CD4-positive, alpha-beta T cell treated with Interleukin-17A for 1 hour (primary cell): Measurements from ENCODE around the gene FBXO47.

Experiments
- DNase-seq: peaks from one replicate; pipeline ENCODE4 v3.0.0-alpha.2; 2020

The FBXO47 gene

GRCh38 chr17:38900978-38901656 is 66.1 kb downstream of the FBXO47 start:
- DNase-seq: peak; percentile 69

GRCh38 chr17:38899421-38899820 is 67.8 kb downstream of the FBXO47 start:
- DNase-seq: no peak

DNA sequence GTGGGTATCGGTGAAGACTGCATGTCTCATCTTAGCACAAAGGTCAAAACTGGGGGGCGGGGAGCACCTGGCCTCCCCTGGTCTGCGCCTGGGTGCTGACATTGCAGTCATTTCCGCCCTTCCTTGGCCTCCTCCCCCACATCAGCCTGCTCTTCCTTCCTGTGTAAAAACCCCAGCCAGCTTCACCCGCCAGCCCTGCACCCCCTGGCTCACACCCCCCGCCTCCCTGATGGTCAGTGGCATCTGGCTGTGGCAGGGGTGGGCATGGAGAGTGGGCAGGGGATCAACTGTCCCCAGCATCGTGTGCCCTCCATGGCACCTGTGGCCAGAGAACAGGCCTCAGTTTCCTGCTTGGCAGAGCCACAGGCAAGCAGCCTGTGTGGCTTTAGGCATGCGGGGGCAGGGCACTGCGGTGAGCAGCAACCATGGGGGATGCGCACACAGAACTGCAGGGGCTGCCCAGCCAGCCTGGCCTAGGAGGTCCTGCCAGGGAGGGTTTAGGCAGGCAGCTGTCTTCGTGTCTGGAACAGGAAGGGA is 68.3 kb downstream of the FBXO47 start:
- DNase-seq: peak; percentile 88

- peak; percentile 34 for DNase-seq
Observed at GRCh38 chr17:38898291-38898679, 68.9 kb downstream of the FBXO47 start.

DNA sequence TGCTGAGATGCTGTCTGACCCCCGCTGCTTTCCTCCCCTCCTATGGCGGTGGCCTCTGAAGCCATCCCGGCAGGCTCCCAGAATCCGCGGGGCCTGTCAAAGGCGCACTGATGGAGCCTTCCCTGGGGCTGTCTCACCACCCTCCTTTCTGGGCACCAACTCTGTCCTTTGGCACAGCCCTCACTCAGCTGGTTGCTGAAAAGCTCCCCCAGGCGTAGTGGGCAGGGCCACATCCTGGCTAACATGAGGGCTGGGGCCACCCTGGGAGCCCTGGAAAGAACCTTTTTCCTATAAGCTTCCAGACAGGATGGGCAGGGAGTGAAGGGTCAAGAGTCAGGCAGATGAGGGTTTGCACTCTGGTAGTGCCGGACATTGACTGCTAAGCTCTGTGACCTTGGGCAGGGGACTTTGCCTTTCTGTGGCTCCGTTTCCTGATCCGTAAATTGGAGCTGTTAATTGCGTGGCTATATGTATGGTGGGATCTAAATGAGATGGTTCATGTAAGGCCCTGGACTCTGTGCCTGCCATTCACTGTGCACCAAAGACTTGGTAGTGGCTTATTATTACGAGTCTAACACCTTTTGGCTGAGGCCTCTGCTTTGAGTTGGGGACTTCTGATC is 69.4 kb downstream of the FBXO47 start:
- DNase-seq: no peak

DNA sequence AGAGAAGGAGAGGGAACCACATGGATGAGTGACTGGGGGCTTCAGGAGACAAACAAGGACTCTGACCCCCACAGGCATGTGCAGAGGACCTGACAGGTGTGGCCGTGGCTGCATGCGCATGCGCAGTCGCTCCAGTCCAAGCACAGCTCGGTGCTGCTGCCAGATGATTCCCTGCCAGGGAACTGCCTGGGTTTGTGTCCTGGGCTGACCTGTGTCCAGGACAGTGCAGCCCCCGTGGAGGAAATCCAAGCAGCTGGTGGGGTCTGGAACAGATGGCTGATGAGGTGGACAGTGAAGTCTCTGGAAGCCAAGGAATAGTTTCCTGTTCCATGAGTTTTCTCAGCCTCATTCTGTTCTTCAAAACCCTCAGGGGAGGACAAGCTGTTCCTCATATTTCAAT is 70.0 kb downstream of the FBXO47 start:
- no peak for DNase-seq

DNA sequence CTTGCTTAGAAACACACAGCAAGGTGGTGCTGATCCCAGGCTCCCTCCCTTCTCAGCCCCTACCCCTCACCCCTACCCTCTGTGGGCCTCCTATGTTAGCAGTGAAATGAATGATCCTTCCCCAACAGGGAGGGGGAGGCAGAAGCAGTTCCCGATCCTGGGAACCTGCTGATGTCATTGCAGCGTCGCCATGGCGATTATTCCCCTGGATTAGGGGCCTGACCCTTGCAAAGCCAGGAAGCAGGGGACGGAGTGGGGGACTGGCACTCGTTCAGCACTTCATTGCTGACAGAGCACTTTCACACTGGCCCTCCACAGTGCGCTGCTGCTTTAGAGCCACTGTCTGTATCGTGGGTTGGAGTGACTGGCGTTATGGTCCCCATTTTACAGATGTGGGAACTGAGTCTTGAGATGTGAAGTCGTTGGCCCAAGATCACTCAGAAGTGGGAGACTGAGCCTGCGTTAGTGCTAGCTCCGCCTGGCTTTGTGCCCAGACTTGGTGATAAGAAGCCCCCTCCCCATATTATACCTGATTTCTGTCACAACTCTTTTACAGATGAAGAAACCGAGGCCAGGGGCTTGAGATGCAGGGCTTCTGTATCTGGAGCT is 70.8 kb downstream of the FBXO47 start:
- no peak for DNase-seq

- no peak for DNase-seq
Observed at GRCh38 chr17:38894276-38894675, 72.9 kb downstream of the FBXO47 start.

- DNase-seq: peak; percentile 47
Observed at GRCh38 chr17:38893607-38894006, 73.6 kb downstream of the FBXO47 start.

- DNase-seq: no peak
Observed at GRCh38 chr17:38893113-38893512, 74.1 kb downstream of the FBXO47 start.

GRCh38 chr17:38892620-38893019 is 74.6 kb downstream of the FBXO47 start:
- no peak for DNase-seq

GRCh38 chr17:38892083-38892482 is 75.1 kb downstream of the FBXO47 start:
- DNase-seq: no peak

- DNase-seq: peak; percentile 35
Observed at GRCh38 chr17:38891441-38891840, 75.8 kb downstream of the FBXO47 start.

- DNase-seq: peak; percentile 50
Observed at GRCh38 chr17:38890410-38890746, 76.8 kb downstream of the FBXO47 start.

- DNase-seq: no peak
Observed at GRCh38 chr17:38889745-38890409, 77.3 kb downstream of the FBXO47 start.

DNA sequence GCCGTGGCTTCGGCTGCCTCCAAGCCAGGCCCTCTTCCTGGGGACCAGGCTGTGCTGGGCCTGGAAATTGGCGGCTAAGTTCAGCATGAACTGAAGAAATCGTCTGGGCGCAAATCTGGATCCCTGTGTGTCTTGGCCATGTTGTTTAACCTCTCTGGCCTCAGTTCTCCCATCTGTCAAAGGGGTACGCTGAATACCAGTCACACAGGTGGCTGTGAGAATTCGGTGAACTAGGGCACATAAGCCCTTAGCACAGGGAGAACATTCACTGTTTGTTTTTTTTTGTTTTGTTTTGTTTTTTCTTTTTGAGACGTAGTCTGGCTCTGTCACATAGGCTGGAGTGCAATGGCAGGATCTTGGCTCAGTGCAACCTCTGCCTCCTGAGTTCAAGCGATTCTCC is 78.4 kb downstream of the FBXO47 start:
- DNase-seq: no peak

DNA sequence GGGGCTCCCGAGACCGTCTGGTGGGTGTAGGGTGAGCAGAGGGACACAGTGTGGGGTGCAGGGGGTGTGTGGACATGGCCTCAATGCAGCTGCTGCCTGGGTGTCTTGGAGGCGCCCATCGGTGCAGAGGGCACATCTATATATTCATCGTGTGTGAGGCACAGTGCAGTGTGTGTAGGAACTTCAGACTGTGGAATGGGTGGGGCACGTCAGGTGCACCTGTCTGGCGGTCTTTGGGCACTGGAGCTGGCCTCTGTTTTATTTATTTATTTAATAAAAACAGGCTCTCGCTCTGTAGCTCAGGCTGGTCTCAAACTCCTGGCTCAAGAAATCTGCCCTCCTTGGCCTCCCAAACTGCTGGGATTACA is 80.6 kb downstream of the FBXO47 start:
- DNase-seq: no peak
